NCI-H187 treated with DMSO at 0.1 percent for 48 hours (cell line): Measurements from ENCODE around the gene RNF126.

Source experiments
- DNase-seq: peaks from one replicate; lab custom pipeline; 2025; lab: John Stamatoyannopoulos, UW

The RNF126 gene

GRCh38 chr19:662207-662961 lies 630 bp downstream of the RNF126 start:
- no peak for DNase-seq

DNA sequence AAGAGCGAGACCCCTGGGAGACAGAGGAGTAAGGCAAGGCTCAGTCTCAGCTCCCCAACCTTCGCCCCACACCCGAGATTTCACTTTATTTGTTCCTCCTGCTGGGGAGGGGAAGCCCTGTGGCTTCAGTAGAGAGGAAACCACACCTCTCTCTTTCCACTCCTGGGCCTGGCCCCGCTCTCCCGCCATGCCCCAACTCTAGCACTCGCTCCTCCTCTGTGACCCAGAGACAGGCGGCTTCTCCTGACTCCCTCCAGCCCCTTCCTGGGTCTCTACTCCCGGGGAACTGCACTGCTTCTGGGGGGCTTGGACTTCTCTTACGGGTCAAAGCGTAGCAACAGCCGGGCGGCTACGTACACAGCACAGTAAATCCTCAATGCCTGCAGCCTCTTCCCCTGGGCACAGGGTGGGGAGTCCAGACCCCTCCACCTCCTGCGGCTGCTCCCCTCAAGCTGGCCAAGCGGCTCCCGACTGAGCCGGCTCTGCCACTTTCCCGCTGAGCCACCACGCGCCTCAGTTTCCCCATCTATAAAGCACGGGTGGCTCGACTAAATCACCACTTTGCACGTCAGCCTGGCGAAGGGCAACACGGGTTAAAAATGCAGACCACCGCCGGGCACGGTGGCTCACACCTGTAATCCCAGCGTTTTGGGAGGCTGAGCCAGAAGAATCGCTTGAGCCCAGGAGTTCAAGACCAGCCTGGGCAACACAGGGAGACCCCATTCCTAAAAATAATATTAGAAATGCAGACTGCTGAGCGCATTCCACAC lies 1.4 kb downstream of the RNF126 start:
- DNase-seq: no peak

- DNase-seq: no peak
Measured at GRCh38 chr19:660793-661426, 2.1 kb downstream of the RNF126 start.

DNA sequence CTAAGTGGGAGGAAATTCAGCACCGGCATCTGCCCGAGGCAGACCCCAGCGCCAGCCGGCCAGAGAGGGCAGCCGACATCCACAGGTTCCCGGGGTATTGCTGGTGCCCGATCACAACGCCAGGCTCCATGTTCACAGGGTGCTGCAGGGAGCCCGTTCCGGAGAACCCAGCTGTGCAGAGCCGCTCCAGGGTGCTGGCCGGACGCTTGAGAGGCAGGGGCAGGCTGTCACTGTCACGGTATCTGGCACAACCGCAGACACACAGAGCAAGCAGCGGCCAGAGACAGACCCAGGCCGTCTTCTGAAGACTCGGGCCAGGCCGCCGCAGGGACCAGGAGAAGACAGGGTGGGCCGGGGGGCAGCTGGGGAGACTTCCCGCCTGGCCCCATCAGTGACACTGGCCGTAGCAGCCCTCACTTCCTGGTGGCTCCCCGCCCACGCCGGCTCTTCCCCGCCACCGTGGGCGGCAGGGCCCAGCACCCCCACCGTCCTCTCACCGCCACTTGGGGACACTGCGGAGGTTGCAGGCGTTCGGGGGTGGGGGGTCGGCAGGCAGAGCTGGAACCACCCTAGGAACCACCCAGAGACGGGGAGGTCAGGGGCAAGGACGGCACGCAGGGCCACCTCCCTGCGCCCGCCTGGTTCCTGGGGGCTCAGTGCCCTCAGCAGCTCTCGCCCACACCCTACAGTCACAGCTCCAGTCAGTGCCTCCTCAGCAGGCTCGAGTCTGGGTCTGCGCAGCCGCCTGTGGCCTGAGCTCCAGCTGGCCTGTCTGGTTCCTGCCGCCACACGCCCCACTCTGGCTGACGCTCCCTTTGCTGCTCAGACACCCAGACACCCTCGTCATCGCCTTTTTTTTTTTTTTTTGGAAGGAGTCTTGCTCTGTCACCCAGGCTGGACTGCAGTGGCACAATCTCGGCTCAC lies 3.8 kb downstream of the RNF126 start:
- DNase-seq: no peak

DNA sequence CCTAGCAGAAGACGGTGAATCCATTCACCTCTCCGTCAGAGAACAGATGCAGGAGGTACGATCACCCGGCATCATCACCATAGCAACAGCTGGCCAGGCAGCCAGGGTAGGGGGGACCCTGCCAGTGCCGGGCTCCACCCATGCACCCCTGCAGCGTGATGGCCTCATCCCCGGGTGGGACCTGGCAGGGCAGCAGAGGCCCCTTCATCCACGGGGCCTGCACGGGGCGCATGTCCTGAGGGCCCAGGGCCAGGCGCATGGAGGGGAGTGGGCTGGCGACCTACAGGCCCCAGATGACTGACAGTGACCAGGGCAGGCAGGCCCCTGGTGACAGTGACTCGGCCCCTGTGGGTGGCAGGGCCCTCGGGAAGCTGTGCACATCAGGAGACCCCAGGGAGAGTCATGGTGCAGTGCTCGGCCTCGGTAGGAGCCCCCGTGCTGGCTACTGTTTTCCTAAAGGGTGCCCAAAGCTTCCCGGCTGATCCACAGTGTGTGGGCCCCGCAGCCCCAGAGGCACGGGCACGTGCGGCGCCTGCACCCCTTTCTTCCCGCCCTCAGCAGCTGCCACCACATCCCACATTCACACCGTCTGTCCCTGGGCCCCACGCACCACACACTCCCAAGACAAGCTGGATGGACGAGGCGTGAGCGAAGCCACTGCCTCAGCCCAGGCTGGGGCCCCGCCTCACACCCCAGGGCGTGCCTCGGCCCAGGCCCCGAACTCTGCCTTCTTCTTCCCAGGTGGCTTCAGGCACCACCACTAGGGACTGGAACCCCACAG lies 4.8 kb downstream of the RNF126 start:
- no peak for DNase-seq

GRCh38 chr19:657611-658010 lies 5.4 kb downstream of the RNF126 start:
- DNase-seq: no peak

DNA sequence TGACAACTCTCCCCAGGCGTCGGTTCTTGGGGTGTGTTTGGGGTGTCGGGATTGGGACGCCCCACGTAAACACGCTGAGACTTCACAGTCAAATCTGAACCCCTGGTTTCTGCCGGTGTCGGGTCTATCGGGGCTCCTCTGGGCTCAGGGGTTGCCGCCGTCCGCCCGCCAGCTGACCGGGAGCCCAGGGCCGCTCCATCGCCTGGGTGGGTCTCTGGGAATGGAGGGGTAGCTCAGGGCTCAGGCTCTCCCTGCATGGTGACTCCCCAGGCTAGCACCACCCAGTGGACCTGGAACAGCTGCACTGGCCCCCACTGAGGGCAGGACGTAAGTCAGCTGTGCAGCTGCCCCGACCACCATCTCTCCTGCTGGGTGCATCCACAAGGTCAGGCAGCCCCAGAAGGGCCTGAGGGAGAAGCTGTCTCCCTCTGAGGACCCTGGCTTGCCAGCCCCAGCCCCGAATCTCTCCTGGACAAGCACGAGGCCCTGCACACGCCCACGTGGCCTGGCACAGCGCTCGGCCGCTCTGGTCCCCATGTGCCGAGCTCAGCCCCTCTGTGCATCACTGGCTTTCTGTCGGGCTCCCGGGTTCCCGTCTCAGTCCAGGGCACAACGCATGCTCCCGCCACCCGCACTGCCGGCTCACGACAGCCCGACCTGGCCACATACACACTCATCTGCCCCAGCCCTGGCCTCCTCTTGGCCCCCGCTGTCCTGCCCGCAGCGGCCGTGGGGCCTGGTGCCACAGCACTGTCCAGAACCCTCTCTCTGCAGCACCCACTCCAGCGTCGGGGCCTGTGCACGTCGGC lies 6.1 kb downstream of the RNF126 start:
- no peak for DNase-seq

- no peak for DNase-seq
Measured at GRCh38 chr19:655691-656090, 7.3 kb downstream of the RNF126 start.

DNA sequence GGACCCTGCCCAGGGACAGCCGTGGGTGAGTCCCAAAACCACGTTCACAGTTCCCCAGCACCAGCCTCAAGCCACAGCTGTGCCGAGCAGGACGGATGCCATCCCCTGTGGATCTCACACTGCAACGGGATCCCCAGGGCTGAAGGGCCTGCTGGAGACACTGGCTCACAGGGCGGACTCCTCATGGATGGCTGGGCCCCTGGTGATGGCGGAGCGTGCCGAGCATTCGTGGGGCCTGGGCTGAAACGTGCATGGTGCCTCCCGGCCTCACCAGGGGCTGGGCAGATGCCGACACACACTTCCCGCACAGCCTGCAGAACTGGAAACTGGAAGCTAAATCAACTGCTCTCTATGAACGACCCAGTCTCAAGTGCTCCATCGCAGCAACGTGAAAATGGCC lies 9.6 kb downstream of the RNF126 start:
- no peak for DNase-seq

DNA sequence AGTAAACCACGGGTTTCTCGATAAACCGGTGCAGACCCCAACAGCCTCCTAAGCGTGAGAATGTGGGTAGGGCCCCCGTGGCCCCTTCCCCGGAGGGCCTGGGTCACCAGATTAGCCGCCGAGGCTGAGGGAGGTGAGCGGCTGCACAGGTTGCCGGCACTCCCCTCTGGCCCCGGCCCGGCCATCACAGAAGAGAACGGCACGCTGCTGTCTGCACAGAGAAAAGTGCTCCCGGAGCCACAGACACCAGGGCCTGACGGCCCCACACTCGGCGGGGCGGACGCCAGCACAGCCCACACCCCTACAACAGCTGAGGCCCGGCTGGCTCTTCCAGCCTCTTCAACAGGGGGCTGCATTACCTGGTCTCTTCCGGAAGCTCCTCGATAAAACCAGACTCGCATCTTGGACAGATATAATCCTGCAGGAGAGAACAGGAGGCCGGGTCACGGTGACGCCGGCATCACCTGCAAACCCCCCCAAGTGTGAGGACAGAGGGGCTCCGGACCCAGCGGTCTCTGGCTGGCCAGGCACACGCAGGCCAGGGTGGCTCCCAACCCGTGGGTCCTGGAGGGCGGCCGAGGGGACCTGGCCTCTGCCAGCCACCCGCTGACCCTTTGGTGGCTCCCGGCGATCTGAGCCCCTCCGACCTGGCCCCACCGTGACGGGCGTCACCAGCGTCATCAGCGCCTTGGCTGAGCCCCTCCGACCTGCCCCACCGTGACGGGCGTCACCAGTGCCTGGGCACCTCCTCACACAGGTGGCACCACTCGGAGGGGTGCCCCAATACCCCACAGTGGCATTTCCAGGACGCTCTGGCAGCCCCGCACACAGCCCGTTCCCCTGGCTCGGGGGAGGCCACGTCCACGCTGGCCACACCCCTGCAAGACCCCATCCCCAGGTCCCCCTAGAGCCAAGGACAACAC lies 10.3 kb downstream of the RNF126 start:
- DNase-seq: no peak

DNA sequence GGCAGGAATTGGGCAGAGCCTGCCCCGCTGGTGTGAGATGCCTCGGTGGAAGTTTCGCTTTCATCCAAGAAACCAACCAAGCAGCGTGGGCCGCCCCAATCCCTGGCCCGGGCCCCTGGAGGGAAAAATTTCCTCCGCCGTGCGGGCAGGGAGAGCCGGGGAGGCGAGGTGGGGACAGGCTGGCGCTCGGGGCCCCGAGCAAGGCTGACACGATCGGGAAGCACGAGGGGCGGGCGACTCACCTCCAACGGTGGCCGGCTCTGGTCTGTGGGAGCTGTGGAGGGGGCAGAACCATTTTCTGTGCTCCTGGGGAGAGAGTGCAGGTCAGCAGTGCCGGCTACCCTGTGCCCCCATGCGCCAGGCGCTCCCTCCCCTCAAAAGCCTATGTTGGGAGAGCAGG lies 11.0 kb downstream of the RNF126 start:
- no peak for DNase-seq

GRCh38 chr19:651114-651818 lies 11.7 kb downstream of the RNF126 start:
- no peak for DNase-seq

- DNase-seq: no peak
Measured at GRCh38 chr19:650121-650520, 12.9 kb downstream of the RNF126 start.

- no peak for DNase-seq
Measured at GRCh38 chr19:648904-649801, 13.9 kb downstream of the RNF126 start.

DNA sequence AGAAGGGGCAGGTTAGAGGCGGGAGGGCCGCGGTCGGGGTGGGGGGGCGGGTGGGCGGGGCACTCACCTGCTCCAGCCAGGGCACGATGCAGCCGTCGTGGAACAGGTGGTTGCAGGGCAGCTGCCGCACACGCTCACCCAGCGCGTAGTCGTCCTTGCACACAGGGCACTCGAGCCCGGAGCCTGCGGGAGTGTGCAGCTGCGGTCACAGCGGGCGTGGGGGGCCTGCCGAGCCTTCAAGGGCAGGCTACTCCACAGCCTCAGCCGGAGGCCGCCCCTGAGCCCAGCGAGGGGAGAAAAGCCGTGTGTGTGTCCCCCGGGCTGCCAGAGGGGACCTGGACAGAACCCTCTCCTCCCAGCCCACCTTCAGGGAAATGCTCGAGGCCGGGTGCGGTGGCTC lies 14.7 kb downstream of the RNF126 start:
- no peak for DNase-seq

- no peak for DNase-seq
Measured at GRCh38 chr19:647566-648284, 15.3 kb downstream of the RNF126 start.
